ENCODE measurements around the gene HSPA2.
A peak's percentile ranks its signal among the peaks of the same experiment; 100 is the strongest.
"Not testable (repeated sequence)": the region's sequence is repeated elsewhere in the genome, so short reads cannot be mapped to it uniquely, and the experiment has no call there.

The HSPA2 gene

DNA sequence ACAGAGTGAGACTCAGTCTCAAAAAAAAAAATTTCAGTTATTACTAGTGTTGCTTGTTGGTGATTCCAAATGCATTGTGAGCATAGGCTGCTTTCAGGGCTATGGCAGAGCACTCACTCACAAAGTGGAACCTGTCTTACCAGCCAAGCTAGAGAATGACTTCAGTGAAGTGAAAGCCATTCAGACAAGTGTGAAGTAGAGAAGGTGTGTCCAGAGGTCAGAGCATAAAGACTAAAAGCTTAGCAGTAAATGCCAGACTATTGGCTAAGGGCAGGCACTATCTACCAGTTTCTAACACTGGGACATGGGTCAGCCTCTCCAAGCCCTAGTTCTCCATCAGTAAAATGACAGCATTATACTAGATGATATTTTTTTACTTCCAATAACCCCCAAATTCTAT lies 21.9 kb downstream of the HSPA2 start:
- DNase-seq, result no peak

GRCh38 chr14:64563696-64564095 lies 23.2 kb downstream of the HSPA2 start:
- no peak for DNase-seq

- DNase-seq, result no peak
Observed at GRCh38 chr14:64566651-64567122, 26.1 kb downstream of the HSPA2 start.

DNA sequence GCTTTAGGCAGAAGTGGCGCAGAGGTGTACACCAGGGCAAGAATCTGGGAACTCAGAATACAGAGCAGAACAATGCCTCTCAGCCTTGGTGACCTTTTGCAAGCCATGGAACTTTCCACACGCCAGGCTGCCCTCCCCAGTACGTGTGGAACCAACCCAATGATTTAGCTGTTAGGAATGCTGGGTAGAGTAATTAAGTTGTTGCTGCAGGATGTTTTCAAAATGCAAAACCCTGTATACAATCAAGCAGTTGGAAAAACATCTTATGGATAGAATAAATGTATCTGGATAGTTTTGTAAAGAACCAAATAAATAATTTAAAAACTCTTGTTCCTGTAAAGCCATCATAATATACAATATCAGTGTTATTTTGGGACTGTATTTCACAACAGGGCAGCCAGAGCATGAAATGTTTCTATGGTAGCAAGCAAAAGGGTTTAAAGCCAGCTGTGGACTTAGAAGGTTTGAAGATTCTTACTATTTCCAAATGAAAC lies 28.6 kb downstream of the HSPA2 start:
- DNase-seq, result no peak

GRCh38 chr14:64569646-64570045 lies 29.1 kb downstream of the HSPA2 start:
- not testable (repeated sequence) for DNase-seq

GRCh38 chr14:64572386-64573104 lies 32.0 kb downstream of the HSPA2 start:
- DNase-seq, result peak; percentile 73

DNA sequence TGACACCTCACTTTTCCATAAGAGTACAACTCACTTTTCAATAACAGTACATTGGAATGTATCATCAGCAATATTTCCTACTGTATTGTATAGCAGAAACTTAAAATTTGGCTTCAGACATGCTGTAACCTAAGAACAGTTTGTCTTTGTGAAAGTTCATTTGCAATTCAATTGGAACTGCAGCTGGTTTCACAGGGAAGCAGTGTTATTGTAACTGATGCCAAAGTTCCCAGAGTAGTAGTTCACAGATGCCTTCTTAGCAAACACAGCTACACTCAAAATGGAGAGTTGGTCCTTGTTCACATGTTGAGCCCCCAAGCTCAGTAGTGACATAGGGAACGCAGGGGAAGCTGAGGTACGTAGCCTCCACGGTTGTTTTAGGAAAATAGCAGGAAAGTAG lies 32.6 kb downstream of the HSPA2 start:
- DNase-seq, result no peak

DNA sequence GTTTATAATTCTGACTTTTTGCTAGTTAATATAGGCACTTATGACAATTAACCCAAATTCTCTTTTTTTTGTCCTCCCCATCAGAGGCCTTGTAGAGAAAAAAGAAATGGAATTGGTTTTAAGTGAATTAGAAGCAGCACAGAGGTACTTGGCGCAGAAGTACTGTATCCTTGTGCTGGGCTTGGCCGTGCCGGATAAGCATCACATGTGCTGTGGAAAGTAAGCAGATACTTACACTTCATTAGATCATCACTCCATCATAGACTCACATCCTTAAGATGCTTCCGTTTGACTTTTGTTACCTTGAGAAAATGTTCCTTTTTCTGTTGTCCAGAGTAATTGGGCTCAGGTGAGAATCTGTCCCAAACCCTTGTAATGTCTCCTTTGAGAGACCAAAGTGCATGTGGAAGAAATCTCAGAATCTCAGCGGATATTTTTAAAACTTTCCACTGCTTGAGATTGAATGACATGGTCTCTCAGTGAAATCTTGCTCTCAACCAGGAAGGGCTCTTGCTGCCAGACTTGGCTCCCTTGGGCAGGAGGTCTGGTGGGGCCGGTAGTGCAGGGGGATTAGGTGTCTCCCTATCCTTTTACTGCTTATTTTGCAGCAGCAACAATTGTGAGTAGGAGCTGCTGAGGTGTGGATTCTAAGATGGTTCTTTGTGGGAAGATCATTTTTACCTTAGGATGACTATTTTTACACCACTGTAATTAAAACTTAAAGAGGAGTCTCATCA lies 34.0 kb downstream of the HSPA2 start:
- DNase-seq, result no peak

DNA sequence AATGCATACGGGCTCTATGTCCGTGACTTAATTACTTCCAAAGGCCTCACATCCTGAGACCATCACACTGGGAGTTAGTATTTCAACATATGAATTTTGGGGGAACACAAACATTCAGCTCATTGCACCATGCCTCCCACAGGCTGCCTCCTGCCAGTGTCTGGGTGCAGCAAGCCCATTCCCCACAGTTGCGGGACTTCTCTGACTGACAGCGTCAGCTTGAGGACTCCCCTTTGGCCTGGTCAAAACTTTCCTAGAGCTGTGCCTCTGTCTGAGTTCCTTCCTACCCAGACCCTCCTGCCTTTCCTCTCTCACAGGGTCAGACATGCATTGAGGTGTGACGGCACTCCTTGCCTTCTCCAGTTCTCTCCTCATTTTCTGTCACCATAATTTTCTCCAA lies 36.7 kb downstream of the HSPA2 start:
- no peak for DNase-seq

DNA sequence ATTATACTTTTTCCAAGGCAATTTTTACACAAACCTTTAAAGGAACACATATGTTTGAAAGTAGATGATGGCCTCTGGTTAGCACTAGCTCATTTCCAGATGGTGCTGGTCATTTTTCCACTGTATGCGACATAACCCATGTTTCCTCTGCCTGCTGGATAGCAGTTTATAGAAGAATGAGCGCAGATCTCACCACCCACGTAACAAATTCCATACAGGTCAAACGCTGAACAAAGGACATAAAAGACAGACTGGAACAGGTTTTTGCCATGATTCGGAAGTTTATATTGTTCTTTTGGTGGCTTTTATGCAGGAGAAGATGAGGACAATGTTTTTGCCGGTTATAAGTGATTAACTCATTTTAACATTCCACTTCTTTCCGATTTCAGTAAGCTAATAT lies 39.9 kb downstream of the HSPA2 start:
- DNase-seq, result no peak

GRCh38 chr14:64581363-64581762 lies 40.8 kb downstream of the HSPA2 start:
- DNase-seq, result no peak

- no peak for DNase-seq
Observed at GRCh38 chr14:64581817-64582216, 41.3 kb downstream of the HSPA2 start.

GRCh38 chr14:64584190-64584589 lies 43.6 kb downstream of the HSPA2 start:
- DNase-seq, result no peak

GRCh38 chr14:64591809-64592208 lies 51.3 kb downstream of the HSPA2 start:
- no peak for DNase-seq

All from hematopoietic multipotent progenitor cell treated with erythropoietin and hydrocortisone succinate and interleukin-3 and kit ligand, for 4 days (in vitro differentiated cells).